Motor neuron (in vitro differentiated cells): ENCODE data around the gene UGT2B7. TPM values are rescaled to one million over a fixed set of nuclear protein-coding genes. Genes with fewer than 3 reads are reported as not detected.

Source experiments
- ATAC-seq, 8 experiments: fragments of 200-7000 bp; cut with Tn5 transposase; replicated peaks in 6 of 8; 2 replicates each; pipeline ENCODE4 v1.8.0; 2021; ENCODE audit warnings: mild to moderate bottlenecking in 8 of 8, moderate library complexity in 8 of 8
- H3K27ac ChIP-seq, 2 donors: fragments of 250-450 bp; sonication (Bioruptor Pico); 2 replicates each; pipeline ENCODE4 v1.9.0; 2021; ENCODE audit warnings: antibody characterized with exemption in 2 of 2, mild to moderate bottlenecking in 2 of 2, moderate library complexity in 1 of 2
- H3K4me1 ChIP-seq, 2 donors: fragments of 250-450 bp; sonication (Bioruptor Pico); replicated peaks in 1 of 2; 2 replicates each; pipeline ENCODE4 v1.6.1; 2021; ENCODE audit warnings: antibody characterized with exemption in 2 of 2, mild to moderate bottlenecking in 2 of 2, moderate library complexity in 1 of 2
- H3K4me3 ChIP-seq, 5 donors: fragments of 250-450 bp; sonication (Bioruptor Pico); 2 replicates each; pipeline ENCODE4 v1.9.0; 2021; ENCODE audit warnings: antibody characterized with exemption in 5 of 5, mild to moderate bottlenecking in 5 of 5, moderate library complexity in 4 of 5
- WGBS, 10 experiments: fragments of 450-650 bp; shearing (Covaris generic); methylation state at CpG; one replicate each; pipeline ENCODE4 v1.0.0; 2022; 5-methylcytosine and 5-hydroxymethylcytosine counted together
- in situ Hi-C, 9 experiments: fragments of 400-800 bp; cut with MboI; loops; one replicate each; pipeline ENCODE4 v1.15.0; 2021; ENCODE audit warnings: low sequenced_read_pairs in 9 of 9, low pct_unique_long_range_greater_than_20kb in 2 of 9; ENCODE audit not compliant: unreplicated experiment in 9 of 9
- total RNA-seq, 8 experiments: library from RNA; unstranded; fragments of 300-600 nt; gene quantifications; 2 replicates each; pipeline versions ENCODE4 v1.2.3 to v1.2.4, GENCODE V29; 2022

Gene UGT2B7
- total RNA-seq, 8 experiments from 2014 or later = 0.19 TPM; not detected in 7

GRCh38 chr4:69126024-69126423, 29.8 kb downstream of the UGT2B7 start:
- no peak overlapping the region for H3K4me3 ChIP-seq
- ATAC-seq = peak in 1 of 8 experiments; percentile 56
- no peaks in the 10 kb centered on the region for H3K4me1 ChIP-seq
- no peak overlapping the region for H3K27ac ChIP-seq
- in situ Hi-C loops = no loop called here

- in situ Hi-C loops = no loop called here
- no peak overlapping the region for H3K27ac ChIP-seq
- H3K4me1 ChIP-seq = no peaks in the 10 kb centered on the region
- no peak for ATAC-seq
- no peak overlapping the region for H3K4me3 ChIP-seq
Measured at GRCh38 chr4:69133993-69134392, 37.7 kb downstream of the UGT2B7 start.

- Histone ChIP-seq H3K4me3 (no peak overlapping the region), H3K27ac (no peak overlapping the region), H3K4me1 (no peaks in the 10 kb centered on the region)
- whole genome bisulfite sequencing, 10 experiments = 0 to 100% (median 62%) methylated on average over 1 to 3 of the region's 4 CpGs
- ATAC-seq = no peak
- in situ Hi-C loops = no loop called here
Measured at GRCh38 chr4:69134471-69134870, 38.2 kb downstream of the UGT2B7 start.

- Histone ChIP-seq H3K27ac (no peak overlapping the region), H3K4me3 (no peak overlapping the region), H3K4me1 (no peaks in the 10 kb centered on the region)
- WGBS, 10 experiments = 0 to 100% (median 55%) methylated on average over 1 to 2 of the region's 2 CpGs; no CpG with 5 or more reads in 2 of the 10 experiments
- in situ Hi-C loops = no loop called here
- ATAC-seq = peak in 2 of 8 experiments; percentile 58 to 64
Measured at GRCh38 chr4:69141320-69141719, 45.0 kb downstream of the UGT2B7 start.

- Histone ChIP-seq H3K27ac (no peak overlapping the region), H3K4me1 (no peaks in the 10 kb centered on the region), H3K4me3 (no peak overlapping the region)
- ATAC-seq = no peak
- 17 to 95% (median 61%) methylated on average over 1 to 4 of the region's 4 CpGs; no CpG with 5 or more reads in 2 of the 10 experiments for WGBS, 10 experiments
- in situ Hi-C loops = no loop called here
Measured at GRCh38 chr4:69147334-69147733, 51.1 kb downstream of the UGT2B7 start.

GRCh38 chr4:69154021-69154420, 57.7 kb downstream of the UGT2B7 start:
- no peaks in the 10 kb centered on the region for H3K4me1 ChIP-seq
- no peak for ATAC-seq
- in situ Hi-C loops = loop anchor here in 2 of 9 experiments (25.0 kb wide), 1 partner anchor 667 kb away; no protein-coding TSS in a partner anchor
- WGBS, 10 experiments = 12 to 96% (median 75%) methylated on average over 1 to 4 of the region's 4 CpGs
- H3K27ac ChIP-seq = no peak overlapping the region
- no peak overlapping the region for H3K4me3 ChIP-seq

- in situ Hi-C loops = loop anchor here in 2 of 9 experiments (25.0 kb wide), 1 partner anchor 670 kb away; no protein-coding TSS in a partner anchor
- no peak for ATAC-seq
- no peaks in the 10 kb centered on the region for H3K4me1 ChIP-seq
- H3K4me3 ChIP-seq = no peak overlapping the region
- 0 to 100% (median 81%) methylated on average over 1 to 2 of the region's 2 CpGs; no CpG with 5 or more reads in 6 of the 10 experiments for WGBS, 10 experiments
- no peak overlapping the region for H3K27ac ChIP-seq
Measured at GRCh38 chr4:69156913-69157312, 60.6 kb downstream of the UGT2B7 start.

Other genes with a start within 250 kb of the UGT2B7 start
- gene UGT2A3, start 144.7 kb upstream of the UGT2B7 start, total RNA-seq = under 1 TPM in 1 of 8 experiments, not detected in 7; 0.09 TPM
- gene UGT2B11, start 118.3 kb downstream of the UGT2B7 start, total RNA-seq = under 1 TPM in 1 of 8 experiments, not detected in 7; 0.14 TPM
- not detected for gene UGT2B28, start 184.0 kb downstream of the UGT2B7 start, total RNA-seq